ENCODE measurements around the gene MYLIP. TPM values are rescaled to one million over a fixed set of nuclear protein-coding genes. Genes with fewer than 3 reads are reported as not detected.

MYLIP gene
- 3.0 to 3.8 TPM (median 3.2 TPM) in 5 replicates for total RNA-seq (2022; extraction: Qiagen RNA extraction; ENCODE audit: low read depth)

DNA sequence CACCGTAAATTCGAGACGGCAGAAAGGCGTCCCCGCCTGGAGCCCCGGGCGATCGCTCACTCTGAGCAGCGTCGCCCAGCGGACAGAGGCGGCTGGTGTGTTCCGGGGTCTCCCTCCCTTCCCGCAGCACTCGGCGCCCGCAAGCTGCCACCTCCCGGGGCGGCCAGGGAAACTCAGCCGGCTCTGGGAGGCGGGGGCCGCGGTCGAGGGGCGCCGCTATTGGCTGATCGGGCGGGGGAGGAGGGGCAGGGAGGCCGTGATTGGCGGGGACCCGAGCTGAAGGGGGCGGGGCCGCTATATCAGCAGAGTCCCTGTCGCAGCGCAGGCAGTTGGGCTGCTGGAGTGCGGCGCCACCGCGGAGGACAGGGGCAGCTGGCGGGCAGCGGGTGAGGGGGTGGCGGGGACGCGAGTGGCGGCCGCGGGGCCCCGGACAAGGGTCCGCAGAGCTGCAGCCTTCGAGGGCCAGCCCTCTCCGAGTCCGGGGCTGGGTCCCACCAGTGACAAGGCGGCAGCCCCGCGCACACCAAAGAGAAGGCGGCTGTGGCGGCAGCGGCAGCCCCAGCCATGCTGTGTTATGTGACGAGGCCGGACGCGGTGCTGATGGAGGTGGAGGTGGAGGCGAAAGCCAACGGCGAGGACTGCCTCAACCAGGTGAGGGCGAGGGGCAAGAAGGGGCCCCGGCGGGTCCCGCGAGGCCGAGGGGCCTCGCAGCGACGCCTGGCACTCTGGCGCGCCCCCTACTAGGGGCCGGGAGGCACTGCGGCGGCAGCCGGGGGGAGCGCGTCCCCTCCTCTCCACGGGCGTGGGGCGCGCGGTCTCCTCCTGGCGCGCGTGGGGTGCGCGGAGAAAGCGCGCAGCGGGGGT, at the start of gene MYLIP:
TSS of gene MYLIP (plus strand) at position 328 of the 864 bp plus-strand sequence. CDS start at position 565, 237 bp downstream.

Other genes with a start within 250 kb of the MYLIP start
- gene GMPR, start 109.5 kb downstream of the MYLIP start, total RNA-seq (2022; extraction: Qiagen RNA extraction; ENCODE audit: low read depth) = 0.30 to 0.59 TPM (median 0.33 TPM) in 5 replicates

All from A549 treated with DMSO at 1 μM for 4 hours (cell line).